IPS-18c (cell line): ENCODE measurements around the gene TBC1D1.

Experiments
- H3K4me3 ChIP-seq: 2 replicates; pipeline ENCODE4 v1.7.0; 2013; ENCODE audit warnings: low read depth, mild to moderate bottlenecking, low read length, moderate library complexity; ENCODE audit not compliant: insufficient read depth
- H3K9me3 ChIP-seq: one replicate; pipeline ENCODE4 v1.6.1; 2013; ENCODE audit warnings: mild to moderate bottlenecking, low read length, moderate library complexity; ENCODE audit not compliant: control insufficient read depth, insufficient read depth

Gene TBC1D1

DNA sequence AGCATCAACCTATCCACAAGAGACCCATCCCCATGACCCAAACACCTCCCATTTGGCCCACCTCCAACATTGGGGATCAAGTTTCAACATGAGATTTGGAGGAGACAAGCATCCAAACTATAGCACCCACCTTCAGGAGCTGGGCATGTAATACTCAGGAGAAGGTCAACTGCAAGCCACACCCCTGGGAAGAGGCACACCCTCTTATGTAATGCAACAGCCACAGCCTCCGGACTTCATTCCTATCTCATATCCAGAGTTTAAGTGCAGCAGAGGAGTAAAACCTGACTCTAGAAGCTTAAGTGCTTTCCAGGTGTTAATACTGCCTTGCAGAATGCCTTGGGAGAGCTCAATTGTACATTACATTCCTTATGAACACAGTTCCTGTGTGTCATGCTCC, 266.7 kb downstream of the TBC1D1 start:
- no peaks in the 10 kb centered on the region for H3K9me3 ChIP-seq
- H3K4me3 ChIP-seq: no peak overlapping the region; the same call in 1 of the 2 replicates

DNA sequence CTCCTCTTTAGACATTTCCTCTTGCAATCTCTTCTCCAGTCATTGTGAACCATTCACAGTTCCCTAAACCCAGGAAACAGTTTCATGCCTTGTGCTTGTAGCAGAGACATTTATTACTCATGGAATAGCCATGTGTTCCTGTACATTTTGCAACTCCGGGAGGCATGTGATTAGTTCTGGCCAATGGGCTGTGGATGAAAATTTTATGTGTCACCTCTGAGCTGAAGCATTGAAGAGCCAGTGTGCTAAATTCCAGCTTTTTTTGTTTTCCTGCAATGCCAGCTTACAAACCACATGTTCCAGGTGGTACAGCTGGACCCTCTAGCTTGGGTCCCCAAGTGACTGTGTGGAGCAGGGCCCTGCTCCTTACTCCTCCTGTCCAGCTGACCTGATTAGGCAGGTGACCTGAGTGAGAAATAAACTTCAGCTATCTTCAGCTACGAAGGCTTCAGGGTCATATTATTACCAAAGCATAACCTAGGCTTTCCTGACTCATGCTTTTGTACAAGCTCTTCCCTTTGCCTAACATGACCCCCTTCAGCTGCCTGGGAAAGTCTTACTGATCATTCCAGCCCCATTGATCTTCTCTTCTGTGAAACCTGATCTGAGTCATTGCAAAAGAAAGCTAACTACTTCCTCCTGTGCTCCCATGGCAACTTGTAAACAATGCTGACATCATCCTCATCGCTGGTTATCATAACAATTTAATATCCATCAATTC, 269.8 kb downstream of the TBC1D1 start:
- peaks cover 3% of the 10 kb centered on the region for H3K9me3 ChIP-seq
- H3K4me3 ChIP-seq: no peak overlapping the region

DNA sequence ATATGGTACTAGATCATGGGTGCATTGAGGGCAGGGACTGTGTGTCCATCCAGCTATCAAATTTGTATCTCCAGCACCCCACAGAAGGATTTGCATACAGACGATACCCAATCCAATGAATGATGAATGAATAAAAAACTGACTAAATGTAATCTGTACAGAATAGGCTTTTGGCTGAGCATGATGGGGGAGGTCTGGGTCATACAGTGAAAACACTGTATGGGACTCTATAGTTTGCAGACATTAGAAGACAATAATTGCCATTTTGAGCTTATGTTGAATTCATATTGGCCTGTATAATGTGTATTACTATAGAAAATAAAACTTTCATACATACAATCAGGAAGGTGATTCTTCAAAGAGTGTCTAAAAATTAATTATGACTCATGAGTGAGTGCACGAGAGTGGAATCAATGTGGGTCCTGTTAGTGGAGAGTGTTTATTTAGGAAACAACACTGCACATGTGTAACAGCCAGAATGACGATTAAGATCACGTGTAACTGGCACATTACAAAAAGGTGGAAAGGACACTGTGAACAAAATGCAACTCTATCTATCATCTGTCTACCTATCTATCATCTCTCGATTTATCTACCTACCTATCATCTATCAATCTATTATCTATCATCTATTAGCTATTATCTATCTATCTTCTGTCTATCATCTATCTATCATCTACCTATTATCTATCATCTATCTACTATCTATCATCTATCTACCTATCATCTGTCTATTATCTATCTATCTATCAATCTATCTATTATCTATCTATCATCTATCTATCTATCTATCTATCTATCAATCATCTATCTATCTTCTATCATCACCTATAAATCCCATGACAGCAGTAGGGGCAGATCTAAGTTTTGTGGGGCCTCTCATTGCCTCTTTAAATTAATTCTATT, 270.6 kb downstream of the TBC1D1 start:
- H3K9me3 ChIP-seq: peaks cover 3% of the 10 kb centered on the region
- H3K4me3 ChIP-seq: no peak overlapping the region

DNA sequence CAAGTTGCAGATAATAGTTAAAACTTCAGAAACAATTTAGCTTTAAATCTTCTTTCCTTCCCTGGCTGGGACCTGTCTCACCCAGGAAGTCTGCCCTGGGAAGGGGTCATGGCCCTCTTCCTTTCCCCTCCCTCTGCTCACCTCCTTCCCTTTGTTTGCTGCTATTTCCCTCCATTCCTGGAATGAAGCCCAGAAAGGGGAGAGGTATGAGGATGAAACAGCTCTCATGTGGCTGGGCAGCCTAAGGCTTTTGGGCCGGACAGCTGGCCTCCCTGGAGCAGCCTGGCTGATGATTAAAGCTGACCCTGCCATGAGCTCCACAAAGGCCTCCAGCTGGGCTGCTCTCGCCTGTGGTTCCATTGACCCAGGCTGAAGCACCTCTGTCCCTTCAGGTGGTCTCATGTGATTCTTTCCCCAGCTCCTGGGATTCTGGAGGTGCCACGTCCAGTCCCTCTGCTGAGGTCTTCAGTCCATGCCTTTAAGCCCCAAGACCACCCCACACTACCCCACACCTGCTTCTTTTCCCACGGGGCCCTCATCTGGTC, 271.4 kb downstream of the TBC1D1 start:
- Histone ChIP-seq H3K9me3 (peaks cover 3% of the 10 kb centered on the region), H3K4me3 (no peak overlapping the region)

DNA sequence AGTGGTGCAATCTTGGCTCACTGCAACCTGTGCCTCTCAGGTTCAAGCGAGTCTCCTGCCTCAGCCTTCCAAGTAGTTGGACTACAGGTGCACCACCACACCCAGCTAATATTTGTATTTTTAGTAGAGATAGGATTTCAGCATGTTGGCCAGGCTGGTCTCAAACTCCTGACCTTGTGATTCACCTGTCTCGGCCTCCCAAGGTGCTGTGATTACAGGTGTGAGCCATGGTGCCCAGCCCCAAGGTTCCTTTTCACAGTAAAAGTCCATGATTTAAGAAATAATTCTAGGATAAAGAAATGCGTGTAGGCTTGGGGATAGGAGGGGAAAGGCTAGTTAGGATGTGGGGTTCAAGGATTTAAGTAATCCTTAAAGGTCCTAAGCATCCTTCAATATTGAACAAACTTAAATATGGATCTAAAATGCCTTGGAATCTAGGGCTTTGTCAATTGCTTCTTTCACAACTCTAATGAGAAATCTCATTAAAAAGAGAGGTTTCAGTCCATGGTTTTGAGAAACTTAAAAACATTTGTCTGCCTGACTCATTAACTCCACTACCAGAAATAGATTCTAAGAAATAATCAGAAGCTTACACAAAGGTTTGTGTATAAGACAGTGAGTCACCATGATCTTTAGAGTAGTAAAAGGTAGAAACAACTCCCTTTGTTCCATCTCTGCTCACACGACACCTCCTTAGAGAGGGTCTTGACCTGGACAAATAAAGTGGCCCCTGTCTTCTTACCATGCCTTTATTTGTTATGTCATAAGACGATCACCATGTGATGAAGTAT, 272.5 kb downstream of the TBC1D1 start:
- Histone ChIP-seq H3K4me3 (no peak overlapping the region), H3K9me3 (peaks cover 3% of the 10 kb centered on the region)

DNA sequence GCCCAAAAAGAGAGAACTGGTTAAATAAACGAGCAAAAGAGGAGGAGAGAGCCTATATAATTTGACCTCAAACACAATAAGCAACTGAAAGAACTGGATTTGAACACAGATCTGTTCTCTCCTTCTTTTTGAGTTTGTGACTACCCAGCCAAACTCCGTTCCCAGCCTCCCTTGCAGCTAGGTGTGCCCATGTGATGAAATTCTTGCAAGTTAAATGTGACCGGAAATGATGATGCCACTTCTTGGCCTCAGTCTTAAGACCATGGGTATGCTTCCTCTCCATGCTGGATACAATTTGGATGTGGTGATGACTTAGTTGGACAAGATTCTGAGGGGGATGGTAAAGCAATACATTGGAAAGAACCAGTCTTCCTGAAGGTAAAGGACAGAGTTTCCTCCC, 273.5 kb downstream of the TBC1D1 start:
- Histone ChIP-seq H3K9me3 (peaks cover 3% of the 10 kb centered on the region), H3K4me3 (no peak overlapping the region)

DNA sequence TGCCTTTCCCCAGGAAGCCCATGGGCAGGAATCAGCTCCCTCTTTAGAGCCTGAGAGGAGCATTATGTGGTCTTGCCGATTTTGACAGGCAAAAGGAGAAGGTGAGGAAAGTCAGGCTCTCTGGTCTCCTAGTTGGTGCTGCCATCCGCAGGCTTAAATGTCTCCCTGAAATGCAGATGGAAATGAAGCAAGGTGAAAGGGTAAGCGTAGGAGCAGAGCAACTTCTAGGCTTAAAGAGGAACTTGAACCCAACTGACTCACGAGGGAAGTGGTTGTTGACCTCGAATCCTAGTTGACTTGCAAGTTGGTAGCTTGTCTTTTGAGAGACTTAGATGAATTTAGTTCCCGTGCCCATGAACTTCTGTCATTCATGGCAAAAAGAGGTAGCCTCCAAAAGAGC, 275.2 kb downstream of the TBC1D1 start:
- Histone ChIP-seq H3K4me3 (no peak overlapping the region), H3K9me3 (peaks cover 3% of the 10 kb centered on the region)

DNA sequence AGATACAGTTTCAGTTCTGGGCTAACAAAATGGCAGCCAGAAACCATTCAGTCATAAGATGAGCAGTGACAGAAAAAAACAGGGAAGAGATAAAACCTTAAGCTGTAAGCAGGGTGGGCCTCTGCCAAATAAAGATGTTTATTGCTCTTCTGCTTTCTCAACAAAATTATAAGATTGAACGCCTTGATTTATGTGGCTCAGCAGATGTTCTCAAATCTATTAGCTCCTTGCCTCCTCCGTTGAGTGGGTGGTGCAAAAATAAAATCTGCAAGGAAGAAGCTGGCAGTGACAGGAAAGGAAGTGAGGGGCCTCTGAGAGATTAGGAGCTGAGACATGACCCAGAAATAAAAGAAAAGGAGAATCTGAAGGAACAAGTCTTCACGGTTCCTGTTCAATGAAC, 275.9 kb downstream of the TBC1D1 start:
- H3K9me3 ChIP-seq: peaks cover 3% of the 10 kb centered on the region
- H3K4me3 ChIP-seq: no peak overlapping the region

DNA sequence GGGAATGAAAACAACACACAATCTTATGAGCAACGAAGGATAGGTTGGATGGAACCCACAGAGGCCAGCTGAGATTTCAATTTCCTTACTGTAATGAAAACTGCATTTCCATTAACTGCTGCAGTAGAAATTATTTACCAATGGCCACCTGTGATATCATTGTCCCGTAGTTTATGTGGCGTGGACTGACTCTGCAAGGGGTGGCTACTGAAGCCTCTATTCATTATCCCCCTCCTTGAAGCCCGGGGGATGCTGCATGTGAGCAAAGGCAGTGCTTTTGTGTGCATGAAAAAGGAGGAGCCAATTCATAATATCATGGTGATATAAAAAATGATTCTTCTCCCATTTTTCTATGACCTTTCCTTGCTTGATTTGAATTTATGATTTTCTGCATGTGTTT, 277.1 kb downstream of the TBC1D1 start:
- no peak overlapping the region for H3K4me3 ChIP-seq
- peaks cover 3% of the 10 kb centered on the region for H3K9me3 ChIP-seq

DNA sequence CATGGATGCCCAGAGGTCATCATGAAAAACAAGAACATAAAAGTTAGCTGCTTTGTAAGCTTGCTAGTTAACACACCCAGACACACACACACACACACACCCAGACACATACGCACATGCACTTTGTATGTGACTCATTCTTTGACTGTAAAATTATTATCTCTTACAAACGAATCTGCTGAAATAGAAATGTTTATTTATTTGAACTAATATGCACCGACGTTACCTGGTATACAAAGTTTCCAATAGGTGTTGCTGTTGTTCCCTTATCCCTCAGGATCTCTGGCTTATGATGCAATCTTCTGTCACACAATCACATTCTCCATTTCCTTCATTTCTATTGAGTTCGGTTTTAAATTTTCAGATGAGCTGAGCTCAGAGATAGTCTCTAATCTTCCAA, 278.6 kb downstream of the TBC1D1 start:
- Histone ChIP-seq H3K9me3 (no peaks in the 10 kb centered on the region), H3K4me3 (no peak overlapping the region)

DNA sequence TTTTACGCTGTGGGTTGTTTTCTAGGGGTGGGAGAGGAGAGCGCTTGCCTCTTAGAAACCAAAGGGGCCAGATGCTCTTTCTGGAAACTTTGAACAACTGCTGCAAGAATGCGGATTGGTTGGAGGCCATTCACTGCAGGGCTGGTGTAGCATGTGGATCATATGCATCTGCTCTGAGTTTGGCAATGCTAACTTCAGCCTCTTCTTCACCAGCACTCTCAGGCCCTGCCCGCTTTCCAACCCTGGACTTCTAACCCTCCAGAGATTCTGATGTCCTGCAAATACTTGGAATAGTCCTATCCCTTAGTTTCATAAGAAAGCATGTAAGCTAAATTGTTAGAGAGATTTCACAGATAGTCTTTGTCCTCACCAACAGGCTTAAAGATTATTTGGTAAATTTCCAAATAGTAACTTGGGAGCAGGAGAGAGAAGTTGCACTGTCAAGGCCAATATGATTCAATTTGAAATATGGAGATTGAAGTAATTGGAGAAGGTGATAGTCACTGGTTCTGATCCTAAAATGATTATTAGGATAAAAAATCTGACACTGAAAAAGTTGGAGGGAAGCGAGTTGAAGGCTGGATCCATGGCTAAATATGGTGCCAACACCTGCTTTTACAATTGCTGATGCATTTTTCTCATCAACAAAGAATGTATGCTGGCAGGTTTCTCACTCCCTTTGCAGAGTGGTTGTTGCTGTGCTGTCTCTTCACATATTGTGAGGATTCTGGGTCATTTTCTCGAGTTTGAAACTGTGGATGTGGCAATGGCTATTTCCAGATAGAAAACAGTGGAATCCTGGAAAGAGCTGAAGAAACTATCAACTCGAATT, 279.7 kb downstream of the TBC1D1 start:
- H3K4me3 ChIP-seq: no peak overlapping the region
- no peaks in the 10 kb centered on the region for H3K9me3 ChIP-seq

DNA sequence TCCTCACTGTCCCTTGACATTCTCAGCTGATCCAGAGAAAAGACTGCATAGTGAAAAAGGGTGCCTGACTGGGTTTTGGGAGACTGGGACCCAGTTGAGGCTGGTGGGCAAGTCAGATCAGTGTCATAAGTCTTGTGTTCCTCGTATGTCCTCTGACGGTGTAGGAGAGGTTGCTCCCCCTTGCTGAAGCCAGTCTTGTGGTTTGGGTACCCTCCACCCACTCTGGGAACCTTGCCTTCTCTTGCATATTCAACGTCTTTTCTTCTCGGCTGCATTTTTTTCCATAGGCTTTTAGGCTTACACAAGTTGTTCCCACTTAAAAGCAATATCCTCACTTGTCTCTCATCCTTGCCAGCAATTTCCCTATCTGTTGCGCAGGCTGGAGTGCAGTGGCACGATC, 281.2 kb downstream of the TBC1D1 start:
- H3K9me3 ChIP-seq: no peaks in the 10 kb centered on the region

DNA sequence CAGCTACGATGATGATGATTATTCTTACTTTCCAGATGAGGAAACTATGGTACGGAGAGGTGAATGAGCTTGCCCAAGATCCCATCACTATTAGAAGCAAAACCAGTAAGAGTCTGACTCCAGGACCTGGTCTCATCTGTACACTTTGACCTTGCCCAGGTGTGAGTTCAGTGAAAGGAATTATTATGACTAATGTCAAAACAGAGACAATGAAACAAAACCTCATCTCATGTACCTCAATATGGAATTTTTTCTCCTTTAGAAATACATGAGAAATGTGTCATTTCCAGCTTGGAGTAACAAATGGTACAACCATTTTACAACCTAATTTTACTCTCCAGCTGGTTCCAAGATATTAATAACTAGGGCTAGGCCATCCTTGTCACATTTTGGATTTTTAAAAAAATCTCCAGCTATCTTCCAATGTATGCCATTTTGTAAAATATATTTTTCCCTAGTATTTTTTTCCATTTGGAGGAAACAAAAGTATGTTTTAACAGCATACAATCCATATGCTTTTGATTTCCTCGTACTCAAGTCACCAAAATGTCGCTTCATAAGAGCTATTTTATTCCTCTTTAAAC, 283.1 kb downstream of the TBC1D1 start:
- H3K9me3 ChIP-seq: no peaks in the 10 kb centered on the region
- H3K4me3 ChIP-seq: no peak overlapping the region

More for the DNA sequence above, 281.2 kb downstream of the TBC1D1 start:
- H3K4me3 ChIP-seq: no peak overlapping the region

DNA sequence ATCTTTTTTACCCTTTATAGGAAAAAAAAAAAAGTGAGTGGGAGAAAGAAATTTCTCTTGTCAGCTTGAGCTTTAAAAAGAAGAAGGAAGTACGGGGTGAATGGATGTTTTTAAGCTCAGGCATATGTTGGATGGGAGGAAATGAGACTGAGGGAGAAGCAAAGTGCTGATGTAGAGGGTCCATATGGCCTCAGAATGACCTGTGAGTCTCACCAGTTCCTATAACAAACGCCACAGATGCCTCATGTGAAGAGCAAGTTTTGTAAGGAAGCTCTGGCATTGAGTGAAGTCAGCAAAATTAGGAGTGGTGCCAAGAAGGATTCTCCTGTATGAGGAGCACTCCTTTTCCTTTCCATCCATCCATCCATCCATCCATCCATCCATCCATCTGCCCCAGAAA, 283.9 kb downstream of the TBC1D1 start:
- Histone ChIP-seq H3K4me3 (no peak overlapping the region), H3K9me3 (no peaks in the 10 kb centered on the region)

DNA sequence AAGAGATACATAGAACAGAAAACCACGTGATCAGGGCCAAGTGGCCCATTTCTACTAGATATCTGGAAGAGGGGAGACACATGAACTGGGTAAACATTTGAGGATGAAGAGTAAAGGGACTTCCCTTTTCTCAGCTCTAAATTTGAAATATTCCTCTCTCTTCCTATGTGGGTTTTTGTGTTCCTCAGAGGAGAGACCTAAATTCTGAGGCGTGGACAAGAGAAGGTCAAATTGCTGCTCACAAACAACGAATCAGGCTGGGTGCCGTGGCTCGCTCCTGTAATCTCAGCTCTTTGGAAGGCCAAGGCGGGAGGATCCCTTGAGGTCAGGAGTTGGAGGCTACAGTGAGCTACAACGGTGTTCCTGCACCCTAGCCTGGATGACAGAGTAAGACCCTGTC, 285.3 kb downstream of the TBC1D1 start:
- Histone ChIP-seq H3K4me3 (no peak overlapping the region), H3K9me3 (no peaks in the 10 kb centered on the region)

DNA sequence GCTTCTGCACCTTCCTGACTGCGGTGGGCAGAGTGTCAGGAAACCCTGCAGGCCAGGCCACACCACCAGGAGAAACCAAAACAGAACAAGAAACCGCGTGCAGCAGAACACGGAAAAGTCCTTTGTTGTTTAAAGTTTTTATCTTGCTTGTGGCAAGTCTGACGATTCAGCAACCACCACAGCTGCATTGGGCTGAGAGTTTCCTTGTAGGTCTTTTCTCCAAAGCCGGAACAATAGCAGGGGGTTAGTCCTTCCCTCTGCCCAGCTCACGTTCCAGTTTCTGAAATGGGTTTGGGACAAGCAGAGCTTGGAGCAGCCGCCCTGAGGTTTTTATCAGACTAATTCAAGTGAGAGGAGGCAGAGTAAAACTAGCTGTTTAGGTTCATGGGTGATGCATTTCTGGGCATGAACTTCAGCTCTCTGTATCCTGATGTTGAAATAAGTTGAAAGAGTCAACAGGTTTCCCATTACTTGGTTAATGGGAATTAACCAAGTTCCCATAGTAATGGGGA, 286.2 kb downstream of the TBC1D1 start:
- H3K4me3 ChIP-seq: no peak overlapping the region
- H3K9me3 ChIP-seq: no peaks in the 10 kb centered on the region
